ENCODE measurements around the gene ELAVL4.

Gene ELAVL4

GRCh38 chr1:50252196-50252595 is 143.5 kb downstream of the ELAVL4 start:
- DNase-seq (ENCODE audit: low spot score) = peak; percentile 44
